Measurements from ENCODE around the gene B4GALT6.

DNA sequence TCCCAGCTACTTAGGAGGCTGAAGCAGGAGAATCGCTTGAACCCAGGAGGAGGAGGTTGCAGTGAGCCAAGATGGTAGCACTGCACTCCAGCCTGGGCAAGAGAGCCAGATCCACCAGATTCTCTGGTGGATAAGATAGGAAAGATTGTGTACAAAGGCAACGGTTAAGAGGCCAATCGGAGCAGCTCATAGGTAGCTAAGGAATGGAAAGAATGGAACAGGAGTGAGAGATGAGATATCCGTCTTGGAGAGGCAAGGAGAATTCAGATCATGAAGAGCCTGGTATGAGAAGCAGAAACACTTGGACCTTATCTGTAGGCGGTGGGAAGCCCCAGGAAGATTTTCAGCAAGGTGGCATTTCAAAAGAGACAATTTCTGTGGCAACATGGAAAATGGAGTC, 65.6 kb downstream of the B4GALT6 start:
- no peak for TF ChIP-seq CTCF (IDR thresholded peaks at IDR 0.05)
- TF ChIP-seq POLR2A (IDR thresholded peaks at IDR 0.05), result no peak
- TF ChIP-seq EP300 (IDR thresholded peaks at IDR 0.05), result no peak
